Measurements from ENCODE around the gene KMT2E.
A peak's percentile ranks its signal among the peaks of the same experiment; 100 is the strongest.
"Not testable (repeated sequence)": the region's sequence is repeated elsewhere in the genome, so short reads cannot be mapped to it uniquely, and the experiment has no call there.

The KMT2E gene

GRCh38 chr7:105028941-105029340, 14.9 kb downstream of the KMT2E start:
- DNase-seq, result not testable (repeated sequence)

DNA sequence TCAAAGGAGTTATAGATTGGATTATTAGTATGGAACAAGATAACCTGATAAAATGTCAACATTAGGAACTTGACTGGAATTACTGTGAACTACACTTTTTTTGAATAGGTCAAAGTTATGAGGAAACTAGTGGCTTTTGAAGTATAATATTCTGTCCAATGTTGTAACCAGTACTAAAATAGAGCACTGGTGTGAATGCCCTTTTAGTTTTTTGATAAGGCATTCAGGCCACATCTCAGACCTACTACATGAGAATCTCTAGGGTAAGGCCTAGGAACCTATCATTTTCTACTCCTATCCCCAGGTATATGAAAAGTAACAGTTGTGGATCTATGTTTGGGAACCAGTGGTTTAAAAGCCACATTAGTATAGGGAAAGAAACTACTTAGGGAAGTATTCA, 16.4 kb downstream of the KMT2E start:
- DNase-seq, result no peak

DNA sequence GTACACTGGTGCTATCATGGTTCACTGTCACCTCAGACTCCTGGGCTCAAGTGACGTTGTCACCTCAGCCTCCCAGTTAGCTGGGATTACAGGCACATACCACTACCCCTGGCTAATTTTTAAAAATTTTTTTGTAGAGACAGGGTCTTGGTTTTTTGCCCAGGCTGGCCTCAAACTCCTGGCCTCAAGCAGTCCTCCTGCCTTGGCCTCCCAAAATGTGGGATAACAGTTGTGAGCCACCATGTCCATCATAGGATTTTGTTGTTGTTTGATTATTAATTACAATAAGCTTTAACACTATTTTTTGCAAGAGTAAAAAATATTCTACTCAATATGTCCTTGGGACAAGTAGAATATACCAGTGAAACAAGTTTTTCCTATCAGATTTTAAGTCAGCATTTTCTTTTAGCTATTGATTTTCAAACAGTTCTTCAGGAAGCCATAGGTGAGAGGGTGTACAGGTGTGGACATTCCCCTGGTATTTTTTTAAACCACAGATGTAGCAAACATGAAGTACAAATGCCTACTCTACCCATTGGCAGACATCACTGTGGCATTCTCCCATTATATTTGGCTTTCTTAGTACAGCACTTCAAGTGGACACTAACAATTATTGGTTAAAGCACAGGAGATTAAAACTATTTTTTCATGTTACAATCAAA, 18.7 kb downstream of the KMT2E start:
- DNase-seq, result no peak

GRCh38 chr7:105035349-105035748, 21.3 kb downstream of the KMT2E start:
- no peak for DNase-seq

DNA sequence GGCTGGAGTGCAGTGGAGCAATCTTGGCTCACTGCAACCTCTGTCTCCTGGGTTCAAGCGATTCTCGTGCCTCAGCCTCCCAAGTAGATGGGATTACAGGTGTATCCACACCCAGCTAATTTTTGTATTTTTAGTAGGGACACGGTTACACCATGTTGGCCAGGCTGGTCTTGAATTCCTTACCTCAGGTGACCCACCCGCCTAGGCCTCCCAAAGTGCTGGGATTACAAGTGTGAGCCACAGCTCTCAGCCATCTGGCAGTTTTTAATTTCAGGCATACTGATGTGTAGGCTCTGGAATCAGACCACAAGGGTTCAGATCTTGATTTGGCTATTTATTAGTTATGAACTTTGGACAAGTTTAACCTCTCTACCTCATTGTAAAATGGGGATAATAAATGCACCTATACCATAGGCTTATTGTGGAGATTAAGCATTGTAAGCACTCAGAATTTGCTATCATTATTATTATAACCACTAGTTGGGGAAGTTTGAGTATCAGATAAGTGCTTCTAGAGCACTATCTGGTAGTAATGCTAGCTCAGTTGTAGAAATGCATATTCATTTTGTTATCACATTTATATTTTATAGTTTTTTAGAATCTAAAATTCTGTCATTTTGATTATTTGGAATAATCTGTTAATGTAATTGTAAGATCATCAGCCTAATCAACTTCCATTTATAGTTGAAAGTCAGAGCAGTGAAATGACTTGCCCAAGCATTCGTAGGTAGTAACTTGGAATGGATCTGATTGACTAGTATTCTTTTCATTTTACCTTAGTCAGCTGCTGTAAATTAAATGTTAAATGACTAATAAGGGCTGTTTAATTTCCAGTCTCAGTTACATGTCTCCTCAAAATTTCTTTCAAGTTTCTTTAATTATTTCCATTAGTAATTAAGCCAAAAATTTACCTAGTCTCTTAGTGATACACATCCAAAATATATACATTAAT, 22.5 kb downstream of the KMT2E start:
- DNase-seq, result peak in 1 of 14 donors; percentile 3

DNA sequence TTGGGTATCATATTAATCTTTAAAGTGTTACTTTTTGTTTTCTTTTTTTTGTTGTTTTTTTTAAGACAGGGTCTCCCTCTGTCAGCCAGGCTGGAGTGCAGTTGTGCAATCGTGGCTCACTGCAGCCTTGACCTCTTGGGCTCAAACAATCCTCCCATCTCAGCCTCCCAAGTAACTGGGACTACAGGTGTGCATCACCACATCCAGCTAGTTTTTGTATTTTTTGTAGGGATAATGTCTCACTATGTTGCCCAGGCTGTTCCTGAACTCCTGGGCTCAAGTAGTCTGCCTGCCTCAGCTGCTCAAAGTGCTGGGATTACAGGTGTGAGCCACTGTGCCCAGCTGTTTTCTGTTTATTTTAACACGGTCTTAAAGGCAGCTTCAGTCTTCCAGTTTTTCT, 23.3 kb downstream of the KMT2E start:
- DNase-seq, result no peak

DNA sequence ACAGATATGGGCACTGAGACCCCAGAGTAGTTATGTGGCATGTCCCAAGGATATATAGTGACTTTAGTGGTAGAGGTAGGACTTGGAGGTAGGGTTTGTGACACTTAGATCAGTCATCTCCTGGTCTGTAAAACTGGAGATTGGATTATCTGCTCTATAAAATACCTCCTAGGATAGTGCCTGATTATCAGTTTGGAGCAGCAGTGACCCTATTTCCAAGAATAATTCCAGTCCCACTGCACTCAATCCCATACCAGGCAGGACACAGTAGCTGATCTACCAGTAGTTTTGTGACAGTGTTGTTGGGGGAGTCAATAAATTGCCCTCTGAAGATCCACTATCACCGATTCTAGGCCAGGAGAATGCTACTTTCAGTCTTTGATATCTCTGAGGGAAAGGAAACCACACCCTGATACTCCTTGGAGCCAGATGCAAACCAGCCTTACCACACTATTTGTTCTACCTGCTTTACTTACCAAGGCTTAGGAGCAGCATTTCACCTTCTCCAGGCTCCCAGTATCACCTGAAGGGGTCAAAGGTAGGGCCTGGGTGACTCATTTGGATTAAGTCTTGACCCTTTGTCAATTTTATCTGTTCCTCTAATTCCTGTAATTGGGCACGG, 30.6 kb downstream of the KMT2E start:
- no peak for DNase-seq

DNA sequence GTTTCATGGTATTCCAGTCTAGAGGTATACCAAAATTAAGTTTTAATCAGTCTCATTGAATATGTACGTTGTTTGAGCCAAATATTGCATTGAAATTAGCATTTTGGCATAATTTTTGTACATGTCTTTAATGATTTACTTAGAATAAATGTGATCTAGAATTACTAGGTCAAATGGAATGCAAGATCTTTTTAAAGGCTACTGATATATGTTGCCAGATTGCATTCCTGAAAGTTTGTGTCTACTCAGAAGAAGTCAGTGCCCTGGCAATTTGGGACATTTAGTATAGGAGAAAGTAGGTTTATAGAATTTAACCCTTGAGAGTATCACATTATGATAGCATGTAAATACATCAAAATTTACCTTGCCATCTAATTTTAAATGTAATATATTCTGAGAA, 32.4 kb downstream of the KMT2E start:
- no peak for DNase-seq

GRCh38 chr7:105047932-105048331, 33.9 kb downstream of the KMT2E start:
- no peak for DNase-seq

DNA sequence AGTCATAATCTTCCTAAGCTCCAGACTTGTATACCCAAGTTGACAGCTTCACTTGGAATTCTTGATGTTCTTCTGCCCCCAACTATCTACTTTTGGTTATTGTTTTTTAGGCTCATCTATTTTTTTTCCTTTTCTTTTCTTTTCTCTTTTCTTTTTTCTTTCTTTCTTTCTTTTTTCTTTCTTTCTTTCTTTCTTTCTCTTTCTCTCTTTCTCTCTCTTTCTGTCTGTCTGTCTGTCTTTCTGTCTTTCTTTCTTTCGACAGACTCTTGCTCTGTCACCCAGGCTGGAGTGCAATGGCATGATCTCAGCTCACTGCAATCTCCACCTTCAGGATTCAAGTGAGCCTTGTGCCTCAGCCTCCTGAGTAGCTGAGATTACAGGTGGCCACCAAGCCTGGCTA, 36.5 kb downstream of the KMT2E start:
- no peak for DNase-seq

DNA sequence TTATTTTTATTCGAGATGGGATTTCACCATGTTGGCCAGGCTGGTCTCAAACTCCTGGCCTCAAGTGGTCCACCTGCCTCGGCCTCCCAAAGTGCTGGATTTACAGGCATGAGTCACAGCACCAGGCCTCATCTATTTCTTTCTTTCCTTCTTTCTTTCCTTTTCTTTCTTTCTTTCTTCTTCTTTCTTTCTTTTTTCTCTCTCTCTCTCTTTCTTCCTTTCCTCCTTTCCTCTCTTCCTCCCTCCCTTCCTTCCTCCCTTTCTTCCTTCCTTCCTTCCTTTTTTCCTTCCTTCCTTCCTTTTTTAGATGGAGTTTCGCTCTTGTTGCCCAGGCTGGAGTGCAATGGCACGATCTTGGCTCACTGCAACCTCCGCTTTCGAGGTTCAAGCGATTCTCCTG, 36.9 kb downstream of the KMT2E start:
- not testable (repeated sequence) for DNase-seq

- DNase-seq, result no peak
Measured at GRCh38 chr7:105055084-105055483, 41.1 kb downstream of the KMT2E start.

GRCh38 chr7:105055621-105056020, 41.6 kb downstream of the KMT2E start:
- DNase-seq, result no peak

- DNase-seq, result no peak
Measured at GRCh38 chr7:105057472-105057871, 43.5 kb downstream of the KMT2E start.

DNA sequence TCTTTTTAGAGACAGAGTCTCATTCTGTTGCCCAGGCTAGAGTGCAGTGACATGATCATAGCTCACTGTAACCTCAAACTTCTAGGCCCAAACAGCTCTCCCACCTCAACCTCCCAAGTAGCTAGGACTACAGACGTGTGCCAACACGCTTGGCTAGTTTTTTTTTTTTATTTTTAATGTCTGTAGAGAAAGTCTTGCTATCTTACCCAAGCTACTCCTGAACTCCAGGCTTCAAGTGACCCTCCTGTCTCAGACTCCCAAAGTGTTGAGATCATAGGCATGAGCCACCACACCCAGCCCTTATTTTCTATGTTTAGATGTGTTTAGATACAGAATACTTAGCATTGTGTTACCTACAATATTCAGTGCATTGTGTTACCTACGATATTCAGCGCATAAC, 46.4 kb downstream of the KMT2E start:
- no peak for DNase-seq

DNA sequence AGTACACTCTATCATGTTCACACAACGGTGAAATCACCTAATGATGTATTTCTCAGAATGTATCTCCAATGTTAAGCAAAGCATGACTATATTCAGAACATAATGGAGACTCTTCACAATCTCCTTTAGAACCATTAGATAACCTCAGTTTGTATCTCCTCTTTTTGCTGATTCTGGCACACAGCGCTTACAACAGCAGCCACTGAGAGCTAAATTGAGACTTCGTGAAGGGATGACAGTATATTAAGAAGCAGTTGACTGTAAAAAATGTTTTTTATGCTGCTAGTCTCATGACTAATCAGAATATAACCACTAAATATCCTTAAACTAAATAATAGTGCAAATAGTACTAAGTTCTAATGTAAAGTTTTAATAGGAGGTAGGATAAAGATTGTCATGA, 46.9 kb downstream of the KMT2E start:
- DNase-seq, result no peak

GRCh38 chr7:105065104-105065503, 51.1 kb downstream of the KMT2E start:
- DNase-seq, result no peak

DNA sequence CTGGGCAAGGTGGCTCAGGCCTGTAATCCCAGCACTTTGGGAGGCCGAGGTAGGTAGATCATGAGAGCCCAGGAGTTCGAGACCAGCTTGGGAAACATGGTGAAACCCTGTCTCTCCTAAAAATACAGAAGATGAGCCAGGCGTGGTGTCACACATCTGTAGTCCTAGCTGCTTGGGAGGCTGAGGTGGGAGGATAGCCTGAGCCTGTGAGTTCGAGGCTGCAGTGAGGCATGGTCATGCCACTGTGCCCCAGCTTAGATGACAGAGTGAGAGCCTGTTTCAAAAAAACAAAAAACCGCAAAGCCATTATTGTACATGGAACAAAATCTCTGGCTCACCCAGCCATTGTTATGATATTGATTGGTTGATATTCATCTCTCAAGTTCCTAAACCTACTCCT, 53.7 kb downstream of the KMT2E start:
- DNase-seq, result no peak

GRCh38 chr7:105068886-105069285, 54.9 kb downstream of the KMT2E start:
- no peak for DNase-seq

GRCh38 chr7:105073143-105073542, 59.1 kb downstream of the KMT2E start:
- DNase-seq, result no peak

- no peak for DNase-seq
Measured at GRCh38 chr7:105079348-105079747, 65.3 kb downstream of the KMT2E start.

- no peak for DNase-seq
Measured at GRCh38 chr7:105084581-105084980, 70.6 kb downstream of the KMT2E start.

GRCh38 chr7:105086850-105087249, 72.8 kb downstream of the KMT2E start:
- no peak for DNase-seq

DNA sequence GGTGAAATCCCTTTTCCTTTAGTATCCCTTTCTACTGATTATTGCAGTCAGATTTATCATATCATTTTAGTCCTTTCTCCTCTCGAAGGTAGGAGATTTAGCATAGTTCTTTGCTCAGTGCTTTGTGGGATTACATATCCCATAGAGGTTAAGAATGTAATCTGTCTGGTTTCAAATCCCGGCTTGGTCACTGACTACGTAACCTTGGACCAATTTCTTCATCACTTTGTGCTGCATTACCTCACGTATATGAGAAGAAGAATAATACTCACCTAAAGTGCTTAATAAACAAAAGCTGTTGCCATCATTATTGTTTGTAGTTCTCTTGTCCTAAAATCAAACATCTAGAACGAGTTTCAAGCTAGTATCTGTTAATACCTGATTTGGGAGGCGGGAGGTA, 74.0 kb downstream of the KMT2E start:
- DNase-seq, result no peak
